Kidney (tissue), 22 donors: ENCODE data around the gene KRT7. TPM values are rescaled to one million over a fixed set of nuclear protein-coding genes. Genes with fewer than 3 reads are reported as not detected.

Experiments used
- DNase-seq, 5 donors: peaks; one replicate each; pipeline ENCODE4 v3.0.0-alpha.2; 2013 to 2020
- FAIRE-seq: peaks from 2 replicates; lab custom pipeline; 2012; peaks lifted over from hg19 to GRCh38; lab: Jason Lieb, UNC
- H3K27ac ChIP-seq, 2 donors: one replicate each; pipeline ENCODE4 v1.7.0; 2013; ENCODE audit warnings: low read depth in 2 of 2, low read length in 2 of 2, inconsistent platforms in 1 of 2
- H3K27me3 ChIP-seq: one replicate; pipeline ENCODE4 v1.7.1; 2013; ENCODE audit warnings: low read length, inconsistent platforms; ENCODE audit not compliant: control insufficient read depth, insufficient read depth
- H3K36me3 ChIP-seq, 3 donors: one replicate each; pipeline versions ENCODE4 v1.7.0 to v1.7.1; 2013; ENCODE audit warnings: low read length in 3 of 3, control low read depth in 1 of 3, inconsistent platforms in 1 of 3; ENCODE audit not compliant: insufficient read depth in 3 of 3, control insufficient read depth in 2 of 3
- H3K4me1 ChIP-seq, 3 donors: one replicate each; pipeline versions ENCODE4 v1.7.0 to v1.7.1; 2013; ENCODE audit warnings: low read length in 3 of 3, inconsistent platforms in 1 of 3, low read depth in 1 of 3; ENCODE audit not compliant: control insufficient read depth in 2 of 3, insufficient read depth in 2 of 3
- H3K4me3 ChIP-seq, 3 donors: one replicate each; pipeline versions ENCODE4 v1.7.0 to v1.8.1; 2013; ENCODE audit warnings: low read length in 3 of 3, control low read depth in 1 of 3, inconsistent platforms in 1 of 3
- H3K9ac ChIP-seq, 3 donors: one replicate each; pipeline versions ENCODE4 v1.7.0 to v1.7.1; 2013; ENCODE audit warnings: low read length in 3 of 3, control low read depth in 1 of 3, inconsistent platforms in 1 of 3
- H3K9me3 ChIP-seq, 3 donors: one replicate each; pipeline versions ENCODE4 v1.7.0 to v1.7.1; 2013; ENCODE audit warnings: low read length in 3 of 3, control low read depth in 1 of 3, inconsistent platforms in 1 of 3; ENCODE audit not compliant: control insufficient read depth in 2 of 3, insufficient read depth in 1 of 3
- intact Hi-C: fragments of 100-400 bp; cut with DNase I; formaldehyde crosslinking; loops from one replicate; pipeline ENCODE4 v1.11.1; 2022
- long read RNA-seq, 10 donors: library from polyadenylated mRNA in 1 of 10; unstranded in 1 of 10; transcript quantifications; one replicate each; pipeline ENCODE4 v2.0.0 and lab custom pipeline, GENCODE V29; 2021 to 2026
- polyA plus RNA-seq: library from polyadenylated mRNA; stranded (reverse); fragments of 350-450 nt; fragmentation: Illumina TruSeq; extraction: RNeasy Lipid Tissue Mini Kit (QIAGEN cat#74804); gene quantifications from one replicate; pipeline ENCODE4 v1.2.3, GENCODE V29; 2014; ENCODE audit warnings: low read depth, low replicate concordance; ENCODE audit not compliant: insufficient read depth
- total RNA-seq: library from RNA; stranded (reverse); fragmentation: NEBNext Ultra II Directional; extraction: Animal tissue kit (Norgen Biotek cat#: 25700); gene quantifications from one replicate; pipeline ENCODE4 v1.2.1, GENCODE V29; 2021
- TF ChIP-seq, protein P1 (sequence below): IDR thresholded peaks from 3 replicates; pipeline ENCODE4 v1.5.1; 2012; ENCODE audit warnings: mild to moderate bottlenecking, moderate library complexity, borderline replicate concordance; ENCODE audit not compliant: insufficient read depth; ENCODE audit errors: extremely low read depth
- donor health status: control.
- donor health status: control.
- donor health status: control.
- donor health status: control.
- donor health status: control.
- donor health status: DM: yes; HTN: yes; CAD: no.
- donor health status: Normal renal cell carcinoma (clear cell type).

KRT7 gene
- total RNA-seq (1,490 TPM), polyA plus RNA-seq (173 TPM)
- long read RNA-seq, donor 1, transcript KRT7-201 (9 exons, 1,754 nt): major isoform, 9 of 15 reads
- long read RNA-seq, donor 1, partial matches to known transcripts: 5 of 15 reads
- long read RNA-seq, donor 1, other reads (novel, unspliced or antisense): 0 of 15 reads
- long read RNA-seq, donor 2, transcript KRT7-201 (9 exons, 1,754 nt): major isoform, 8 of 21 reads
- long read RNA-seq, donor 2, partial matches to known transcripts: 12 of 21 reads
- long read RNA-seq, donor 2, other reads (novel, unspliced or antisense): 0 of 21 reads
- long read RNA-seq, donor 3, transcript KRT7-201 (9 exons, 1,754 nt): major isoform, 12 of 24 reads
- long read RNA-seq, donor 3, partial matches to known transcripts: 11 of 24 reads
- long read RNA-seq, donor 3, other reads (novel, unspliced or antisense): 0 of 24 reads
- long read RNA-seq, donor 4, transcript KRT7-201 (9 exons, 1,754 nt): major isoform, 8 of 17 reads
- long read RNA-seq, donor 4, partial matches to known transcripts: 8 of 17 reads
- long read RNA-seq, donor 4, other reads (novel, unspliced or antisense): 0 of 17 reads
- long read RNA-seq, donor 5: 0 reads
- long read RNA-seq, donor 6, partial matches to known transcripts: 5 of 8 reads
- long read RNA-seq, donor 6, other reads (novel, unspliced or antisense): 0 of 8 reads
- long read RNA-seq, donor 7, transcript KRT7-201 (9 exons, 1,754 nt): major isoform, 1,095 of 1,376 reads
- long read RNA-seq, donor 7, transcript KRT7-208 (2 exons, 629 nt): minor isoform, 7 of 1,376 reads
- long read RNA-seq, donor 7, partial matches to known transcripts: 157 of 1,376 reads
- long read RNA-seq, donor 7, other reads (novel, unspliced or antisense): 116 of 1,376 reads
- long read RNA-seq, donor 8, transcript KRT7-201 (9 exons, 1,754 nt): major isoform, 13 of 24 reads
- long read RNA-seq, donor 8, partial matches to known transcripts: 11 of 24 reads
- long read RNA-seq, donor 8, other reads (novel, unspliced or antisense): 0 of 24 reads
- long read RNA-seq, donor 9, transcript KRT7-201 (9 exons, 1,754 nt): major isoform, 8 of 13 reads
- long read RNA-seq, donor 9, partial matches to known transcripts: 5 of 13 reads
- long read RNA-seq, donor 9, other reads (novel, unspliced or antisense): 0 of 13 reads
- long read RNA-seq, donor 10, transcript KRT7-201 (9 exons, 1,754 nt): major isoform, 13 of 22 reads
- long read RNA-seq, donor 10, partial matches to known transcripts: 9 of 22 reads
- long read RNA-seq, donor 10, other reads (novel, unspliced or antisense): 0 of 22 reads

DNA sequence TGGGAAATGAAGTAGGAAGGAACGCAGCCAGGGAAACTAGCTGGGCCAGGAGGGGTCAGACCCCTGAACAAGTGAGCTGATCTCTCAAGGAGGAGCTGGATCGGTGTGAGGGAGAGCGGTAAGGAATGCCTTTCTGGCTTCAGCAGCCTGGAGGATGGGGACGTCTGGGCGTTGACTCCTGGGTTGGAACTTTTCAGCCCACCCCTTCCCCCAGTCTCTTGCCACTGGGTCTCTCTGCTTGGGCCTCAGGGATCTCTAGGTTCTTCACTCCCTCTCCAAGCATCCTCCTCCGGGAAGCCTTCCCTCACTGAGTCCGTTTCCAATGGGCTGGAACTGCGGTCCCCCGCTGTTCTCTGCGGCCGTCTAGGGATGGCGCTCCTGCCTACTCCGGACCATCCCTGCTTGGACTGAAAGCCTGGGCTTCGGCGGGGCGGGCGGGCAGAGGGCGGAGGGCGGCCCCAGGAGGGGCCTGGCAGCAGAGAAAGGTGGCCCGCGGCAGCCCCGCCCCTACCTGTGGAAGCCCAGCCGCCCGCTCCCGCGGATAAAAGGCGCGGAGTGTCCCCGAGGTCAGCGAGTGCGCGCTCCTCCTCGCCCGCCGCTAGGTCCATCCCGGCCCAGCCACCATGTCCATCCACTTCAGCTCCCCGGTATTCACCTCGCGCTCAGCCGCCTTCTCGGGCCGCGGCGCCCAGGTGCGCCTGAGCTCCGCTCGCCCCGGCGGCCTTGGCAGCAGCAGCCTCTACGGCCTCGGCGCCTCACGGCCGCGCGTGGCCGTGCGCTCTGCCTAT lies at the start of gene KRT7:
TSS of gene KRT7 (plus strand) at position 570 of the 788 bp plus-strand sequence. CDS start at position 624, 54 bp downstream.
- intact Hi-C loops: no loop called here
- FAIRE-seq (no peak), DNase-seq (peak in 2 of 5 donors; percentile 48 to 95)
- Histone ChIP-seq H3K4me1 (peaks cover 0 to 19% (median 5%) of the 10 kb centered on the region in 3 donors), H3K9ac (peak within 1 kb of the TSS in 1 of 3 donors; percentile 22), H3K9me3 (no peaks in the 10 kb centered on the region), H3K36me3 (no peaks in the 10 kb centered on the region), H3K4me3 (peak within 1 kb of the TSS in 2 of 3 donors; percentile 34 to 47), H3K27ac (peak within 1 kb of the TSS; percentile 63 to 75), H3K27me3 (peaks cover 12% of the 10 kb centered on the region)
- TF ChIP-seq, protein P1, sequence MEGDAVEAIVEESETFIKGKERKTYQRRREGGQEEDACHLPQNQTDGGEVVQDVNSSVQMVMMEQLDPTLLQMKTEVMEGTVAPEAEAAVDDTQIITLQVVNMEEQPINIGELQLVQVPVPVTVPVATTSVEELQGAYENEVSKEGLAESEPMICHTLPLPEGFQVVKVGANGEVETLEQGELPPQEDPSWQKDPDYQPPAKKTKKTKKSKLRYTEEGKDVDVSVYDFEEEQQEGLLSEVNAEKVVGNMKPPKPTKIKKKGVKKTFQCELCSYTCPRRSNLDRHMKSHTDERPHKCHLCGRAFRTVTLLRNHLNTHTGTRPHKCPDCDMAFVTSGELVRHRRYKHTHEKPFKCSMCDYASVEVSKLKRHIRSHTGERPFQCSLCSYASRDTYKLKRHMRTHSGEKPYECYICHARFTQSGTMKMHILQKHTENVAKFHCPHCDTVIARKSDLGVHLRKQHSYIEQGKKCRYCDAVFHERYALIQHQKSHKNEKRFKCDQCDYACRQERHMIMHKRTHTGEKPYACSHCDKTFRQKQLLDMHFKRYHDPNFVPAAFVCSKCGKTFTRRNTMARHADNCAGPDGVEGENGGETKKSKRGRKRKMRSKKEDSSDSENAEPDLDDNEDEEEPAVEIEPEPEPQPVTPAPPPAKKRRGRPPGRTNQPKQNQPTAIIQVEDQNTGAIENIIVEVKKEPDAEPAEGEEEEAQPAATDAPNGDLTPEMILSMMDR: no peak

DNA sequence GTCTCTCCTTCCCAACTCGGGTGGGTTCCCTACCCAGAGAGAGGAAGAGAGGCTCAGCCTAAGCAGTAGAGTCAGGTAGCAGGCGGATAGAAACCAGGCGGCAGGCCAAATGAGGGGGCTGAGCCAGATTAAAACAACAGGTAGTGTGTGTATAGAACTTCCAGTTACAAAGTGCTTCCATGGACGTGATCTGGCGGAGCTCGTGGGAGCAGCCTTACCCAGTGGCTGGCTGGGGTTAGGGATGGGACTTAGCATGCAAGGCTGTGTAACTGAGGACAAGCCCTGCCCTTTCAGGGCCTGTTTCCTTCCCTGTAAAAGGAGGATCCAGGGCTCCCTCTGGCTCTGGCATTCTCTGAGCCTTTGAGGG lies 49.5 kb upstream of the KRT7 start:
- intact Hi-C loops: no loop called here
- Histone ChIP-seq H3K9ac (no peak overlapping the region), H3K4me1 (peaks cover 0 to 3% (median 2%) of the 10 kb centered on the region in 3 donors), H3K4me3 (no peak overlapping the region), H3K27ac (no peak overlapping the region), H3K27me3 (no peaks in the 10 kb centered on the region), H3K36me3 (no peaks in the 10 kb centered on the region), H3K9me3 (no peaks in the 10 kb centered on the region)
- TF ChIP-seq, protein P1: no peak
- DNase-seq (peak in 2 of 5 donors; percentile 30 to 33), FAIRE-seq (no peak)

DNA sequence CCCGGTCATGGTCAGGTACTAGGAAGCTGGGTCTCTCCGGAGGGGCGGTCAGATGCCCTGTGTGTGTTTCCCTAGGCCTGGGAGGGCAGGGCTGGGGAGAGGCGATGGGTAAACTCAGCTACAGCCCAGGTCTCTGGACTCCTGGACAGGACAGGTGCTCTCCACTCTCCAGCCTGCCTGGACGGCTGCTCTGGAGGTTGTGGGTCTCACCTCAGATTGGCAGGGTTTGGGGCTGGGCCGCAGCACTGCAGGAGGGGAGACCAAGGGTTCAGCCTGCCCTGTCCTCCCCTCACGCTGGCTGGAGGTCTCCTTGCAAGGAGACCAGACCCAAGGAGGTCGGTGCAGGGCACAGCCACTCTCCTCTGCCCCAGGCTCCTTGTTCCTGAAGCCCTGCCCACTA lies 49.1 kb upstream of the KRT7 start:
- no peak overlapping the region for H3K27ac ChIP-seq
- H3K9ac ChIP-seq: no peak overlapping the region
- intact Hi-C loops: no loop called here
- H3K4me3 ChIP-seq: no peak overlapping the region
- DNase-seq (no peak), FAIRE-seq (no peak)
- H3K4me1 ChIP-seq: peaks cover 0 to 3% (median 2%) of the 10 kb centered on the region in 3 donors
- TF ChIP-seq, protein P1: no peak
- no peaks in the 10 kb centered on the region for H3K27me3 ChIP-seq
- H3K36me3 ChIP-seq: no peaks in the 10 kb centered on the region
- H3K9me3 ChIP-seq: no peaks in the 10 kb centered on the region
